Measurements from ENCODE around the gene IKZF3.
"Not testable (repeated sequence)": the region's sequence is repeated elsewhere in the genome, so short reads cannot be mapped to it uniquely, and the experiment has no call there.

Gene IKZF3

DNA sequence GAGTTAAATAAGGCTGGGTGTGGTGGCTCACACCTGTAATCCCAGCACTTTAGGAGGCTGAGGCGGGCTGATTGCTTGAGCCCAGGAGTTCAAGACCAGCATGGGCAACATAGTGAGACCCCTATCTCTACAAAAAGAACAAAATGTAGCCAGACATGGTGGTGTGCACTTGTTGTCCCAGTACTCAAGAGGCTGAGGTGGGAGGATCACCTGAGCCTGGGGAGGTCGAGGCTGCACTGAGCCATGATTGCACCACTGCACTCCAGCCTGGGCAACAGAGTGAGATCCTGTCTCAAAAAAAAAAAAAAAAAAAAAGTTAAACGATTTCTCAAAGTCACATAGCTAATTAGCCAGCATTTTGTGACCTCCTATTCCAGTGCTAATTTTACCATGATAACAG lies 99.9 kb downstream of the IKZF3 start:
- not testable (repeated sequence) for DNase-seq

DNA sequence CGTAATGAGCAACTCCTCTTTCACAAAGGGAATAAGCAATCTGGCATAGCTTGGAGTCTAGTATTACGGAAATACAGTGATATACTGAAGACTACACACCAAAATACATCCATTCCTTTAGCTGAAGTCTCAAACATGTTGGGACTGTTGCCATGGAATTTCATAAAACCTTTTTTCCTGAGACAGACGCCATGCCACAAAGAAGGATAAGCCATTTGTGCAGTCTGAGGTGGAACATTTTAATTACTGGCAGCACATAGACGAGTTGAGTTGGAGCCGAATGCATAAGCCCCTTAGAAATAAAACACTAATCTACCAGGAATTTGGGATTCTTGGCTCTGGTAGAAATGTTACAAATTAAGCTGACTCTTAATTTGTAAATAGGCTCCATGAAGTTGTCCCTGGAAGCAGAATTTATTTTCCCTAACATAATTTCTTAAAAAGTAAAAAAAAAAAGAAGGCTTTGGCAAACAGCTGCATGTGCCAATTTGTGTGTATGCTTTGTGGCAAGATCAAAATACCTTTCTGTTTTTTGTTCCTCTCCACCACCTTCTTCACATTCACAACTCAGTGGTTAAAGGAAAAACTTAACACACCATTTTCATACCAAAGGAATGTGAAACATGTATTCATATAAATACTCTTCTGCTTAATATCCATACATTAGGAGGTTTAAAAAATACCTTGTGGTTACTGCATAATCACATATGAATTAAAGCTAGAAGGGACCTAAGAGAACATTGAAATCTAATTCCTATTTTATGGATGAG lies 100.9 kb downstream of the IKZF3 start:
- intact Hi-C loops (cut with DNase I): no loop called here
- no peak for DNase-seq

More for the DNA sequence above, 99.9 kb downstream of the IKZF3 start:
- intact Hi-C loops (cut with DNase I): not testable (repeated sequence)

DNA sequence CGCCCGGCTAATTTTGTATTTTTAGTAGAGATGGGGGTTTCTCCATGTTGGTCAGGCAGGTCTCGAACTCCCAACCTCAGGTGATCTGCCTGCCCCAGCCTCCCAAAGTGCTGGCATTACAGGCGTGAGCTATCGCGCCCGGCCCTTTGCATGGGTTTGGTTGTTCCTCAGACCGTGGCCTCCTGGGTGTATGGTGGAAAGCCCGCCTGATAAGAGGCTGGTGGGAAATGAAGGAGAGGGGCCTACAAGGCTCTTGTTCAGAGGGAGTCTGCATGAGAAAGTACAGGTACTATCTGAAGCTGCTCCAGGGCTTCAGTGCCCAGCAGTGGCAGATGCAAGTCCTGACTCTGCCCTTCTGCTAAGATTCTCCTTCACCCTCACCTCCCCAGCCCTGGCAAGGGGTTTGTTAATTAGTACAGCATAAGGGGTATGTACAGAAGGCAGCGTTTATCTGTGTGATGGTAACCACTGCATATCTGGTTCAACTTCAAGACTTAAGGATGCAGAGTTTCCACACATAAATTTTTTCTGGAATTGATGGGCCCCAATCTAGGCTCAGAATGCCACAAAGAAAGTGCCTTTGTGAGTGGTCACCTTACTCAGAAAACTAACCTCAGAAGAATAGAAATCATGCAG lies 102.1 kb downstream of the IKZF3 start:
- intact Hi-C loops (cut with DNase I): no loop called here
- no peak for DNase-seq

DNA sequence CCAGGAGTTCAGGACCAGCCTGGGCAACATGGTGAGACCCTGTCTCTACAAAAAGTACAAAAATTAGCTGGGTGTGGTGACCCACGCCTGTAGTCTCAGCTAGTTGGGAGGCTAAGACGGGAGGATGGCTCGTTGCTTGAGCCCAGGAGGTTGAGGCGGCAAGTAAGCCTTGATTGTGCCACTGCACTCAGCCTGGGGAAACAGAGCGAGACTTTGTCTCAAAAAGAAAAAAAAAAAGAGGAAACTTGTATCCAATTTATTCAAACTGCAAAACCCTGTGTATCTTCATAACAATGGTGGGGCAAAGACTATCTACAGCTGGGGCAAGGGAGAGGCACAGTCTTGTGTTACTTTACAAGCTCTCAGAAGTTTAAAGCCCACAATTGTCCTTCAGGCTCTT lies 104.9 kb downstream of the IKZF3 start:
- peak in 2 of 42 donors; percentile 30 to 37 for DNase-seq
- intact Hi-C loops (cut with DNase I): no loop called here

DNA sequence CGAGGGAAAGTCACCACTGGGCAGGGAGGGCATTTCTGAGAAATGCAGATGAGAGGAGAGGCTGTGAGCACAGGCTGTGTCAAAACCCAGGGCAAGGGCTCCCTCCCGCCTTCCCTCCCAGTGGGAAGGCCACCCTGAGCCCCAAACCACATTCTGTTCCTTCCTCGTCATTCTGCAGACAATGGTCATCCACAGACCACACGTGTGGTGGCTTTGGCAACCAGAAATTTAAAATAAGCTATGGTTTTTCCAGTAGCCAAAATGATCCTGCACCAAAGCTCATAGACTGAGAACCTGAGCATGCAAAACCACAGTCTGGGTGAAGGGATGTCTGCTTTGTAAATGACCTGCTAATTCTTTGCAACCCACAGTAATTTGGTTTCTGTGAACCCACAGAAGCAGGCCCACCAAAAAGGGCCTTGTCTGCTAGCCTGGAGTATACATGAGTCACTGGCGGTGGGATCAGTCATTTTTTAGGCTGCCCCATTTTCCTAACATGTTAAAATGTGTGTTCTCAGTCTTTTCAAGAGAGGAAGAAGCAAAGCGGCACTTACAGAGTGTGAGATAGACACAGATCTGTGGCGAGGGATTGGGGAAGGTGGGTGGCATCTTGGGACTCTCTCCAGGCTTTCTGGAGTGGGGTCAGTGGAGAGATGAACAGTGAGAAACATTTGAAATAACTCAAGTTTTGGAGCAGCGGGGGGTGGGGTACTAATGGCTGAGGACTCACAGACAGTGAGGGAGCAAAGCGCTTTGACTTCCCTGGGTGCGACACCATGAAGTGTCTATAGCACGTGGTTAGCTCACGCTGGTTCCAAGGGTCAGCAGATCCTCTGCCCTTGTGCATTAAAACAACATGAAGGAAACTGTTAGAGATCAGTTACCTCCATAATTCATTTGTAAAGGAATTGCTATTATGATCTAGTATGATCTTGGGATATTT lies 105.9 kb downstream of the IKZF3 start:
- intact Hi-C loops (cut with DNase I): no loop called here
- peak in 2 of 42 donors; percentile 30 to 32 for DNase-seq

DNA sequence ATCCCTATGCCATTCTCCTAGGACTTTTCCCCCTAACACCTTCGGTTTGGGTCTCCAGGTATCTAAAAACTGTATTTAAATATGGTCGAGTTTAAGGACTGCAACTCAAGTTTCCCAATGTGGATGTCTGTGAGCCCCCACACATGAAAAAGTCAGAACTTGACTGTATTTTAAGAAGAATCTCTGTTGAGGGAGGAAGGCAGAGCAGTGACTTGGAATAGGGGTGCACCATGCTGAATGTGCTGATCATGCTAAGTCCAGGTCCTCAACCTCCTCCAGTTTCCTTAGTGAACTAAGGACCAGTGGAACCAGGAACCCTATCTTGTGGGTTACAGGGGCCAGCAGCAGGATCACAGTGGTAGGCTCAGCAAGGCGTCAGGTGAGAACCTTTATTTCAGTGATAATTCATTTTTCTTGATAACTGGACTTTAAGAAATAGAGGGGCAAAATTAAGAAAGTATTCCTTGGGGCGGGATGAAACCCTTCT lies 106.9 kb downstream of the IKZF3 start:
- DNase-seq: no peak
- intact Hi-C loops (cut with DNase I): no loop called here

DNA sequence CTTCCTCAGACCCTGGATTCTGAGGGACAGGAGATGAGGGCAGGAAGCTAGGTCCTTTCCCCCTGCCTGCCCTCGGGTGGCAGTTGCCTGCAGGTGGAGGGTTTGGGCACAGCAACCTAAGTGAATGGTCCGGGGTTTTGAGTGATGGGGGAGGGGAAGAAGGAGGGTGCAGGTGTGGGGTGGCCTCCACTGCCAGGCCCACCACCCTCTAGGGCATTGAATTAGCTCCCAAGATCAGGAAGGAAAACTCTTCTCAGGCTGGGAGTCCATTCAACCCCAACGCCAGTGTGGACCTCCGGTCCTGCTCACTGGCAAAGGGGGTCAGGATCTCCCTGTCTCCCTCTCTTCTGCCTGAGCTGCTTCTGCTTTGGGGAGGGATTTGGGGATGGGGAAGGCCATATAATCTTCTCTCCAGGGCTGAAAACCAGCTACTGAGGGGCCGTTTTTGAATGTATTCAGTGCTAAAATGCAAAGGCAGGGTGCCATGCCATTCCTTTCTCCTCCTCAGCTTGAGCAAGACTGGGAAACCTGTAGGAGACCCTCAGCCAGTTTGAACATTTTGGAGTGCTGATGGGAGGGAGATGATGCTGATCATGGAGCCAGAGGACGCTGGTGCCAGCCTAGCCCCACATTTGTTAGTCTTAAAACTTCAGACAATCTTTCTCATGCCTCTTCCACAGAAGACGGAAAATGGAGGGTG lies 107.6 kb downstream of the IKZF3 start:
- intact Hi-C loops (cut with DNase I): no loop called here
- peak in 1 of 42 donors; percentile 37 for DNase-seq

DNA sequence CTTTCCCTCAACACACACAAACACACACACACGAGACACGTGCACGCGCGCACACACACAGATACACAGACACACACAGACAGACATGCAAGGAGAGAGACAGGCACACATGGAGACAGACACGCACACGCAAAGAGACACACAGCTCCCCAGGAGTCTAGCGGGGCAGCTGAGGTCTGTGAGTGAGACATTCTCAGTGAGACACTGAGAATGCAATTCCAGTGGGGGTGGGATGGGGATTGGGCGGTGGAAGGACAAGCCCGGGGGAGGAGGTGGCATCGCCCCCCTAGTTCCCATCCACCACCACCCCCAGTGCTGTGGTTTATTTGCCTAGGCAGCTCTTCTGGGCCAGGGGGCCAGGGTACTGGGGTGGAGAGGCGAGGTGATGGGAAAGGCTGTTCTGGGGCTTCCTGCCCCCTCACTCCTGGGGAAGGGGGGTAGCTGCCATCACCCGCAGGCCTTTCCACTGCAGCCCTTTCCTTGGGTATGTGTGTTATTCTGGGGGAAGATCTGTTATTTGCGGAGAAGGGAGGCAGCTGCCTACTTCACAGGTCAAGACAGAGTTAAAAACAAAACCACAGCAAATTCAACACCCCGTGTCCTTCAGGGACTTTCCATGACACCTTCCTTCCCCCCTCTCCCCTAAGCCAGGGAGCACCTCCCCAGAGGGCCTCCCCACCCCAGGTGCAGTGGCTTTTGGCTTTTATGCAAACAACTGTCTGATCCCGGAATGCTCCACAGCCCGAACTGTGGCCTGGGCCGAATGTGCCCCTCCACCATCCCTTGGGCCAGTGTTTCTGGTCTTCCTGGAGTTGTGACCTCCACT lies 108.3 kb downstream of the IKZF3 start:
- intact Hi-C loops (cut with DNase I): no loop called here
- peak in 2 of 42 donors; percentile 17 to 37 for DNase-seq

DNA sequence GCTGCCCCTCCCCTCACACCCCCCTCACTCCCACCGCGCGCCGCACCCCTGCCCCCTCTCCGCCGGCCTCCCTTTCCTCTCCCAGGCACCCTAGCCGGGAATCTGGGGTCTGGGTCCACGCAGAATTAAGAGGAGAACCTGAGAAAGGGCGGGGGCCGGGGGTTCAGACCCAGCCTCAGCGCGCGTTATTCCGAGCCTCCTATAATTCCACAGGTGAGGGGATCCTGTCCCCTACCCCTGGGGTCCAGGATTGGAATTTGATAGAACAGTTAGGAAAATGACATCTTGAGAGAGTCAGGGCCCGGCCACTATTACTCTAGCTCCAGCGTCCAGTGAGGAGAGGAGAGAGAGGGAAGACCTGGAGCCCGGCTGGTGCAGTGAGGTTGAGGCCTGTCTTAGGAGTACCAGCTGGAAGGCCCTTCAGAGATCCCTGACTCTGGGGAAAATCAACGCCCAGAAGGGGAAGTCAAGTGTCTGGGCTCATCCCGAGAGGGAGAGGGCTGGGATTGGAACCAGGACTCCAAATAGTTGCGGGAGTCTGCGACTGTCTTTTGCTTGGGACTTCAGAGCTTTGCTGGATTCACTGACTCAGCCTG lies 109.1 kb downstream of the IKZF3 start:
- DNase-seq: peak in 1 of 42 donors; percentile 43
- intact Hi-C loops (cut with DNase I): no loop called here

DNA sequence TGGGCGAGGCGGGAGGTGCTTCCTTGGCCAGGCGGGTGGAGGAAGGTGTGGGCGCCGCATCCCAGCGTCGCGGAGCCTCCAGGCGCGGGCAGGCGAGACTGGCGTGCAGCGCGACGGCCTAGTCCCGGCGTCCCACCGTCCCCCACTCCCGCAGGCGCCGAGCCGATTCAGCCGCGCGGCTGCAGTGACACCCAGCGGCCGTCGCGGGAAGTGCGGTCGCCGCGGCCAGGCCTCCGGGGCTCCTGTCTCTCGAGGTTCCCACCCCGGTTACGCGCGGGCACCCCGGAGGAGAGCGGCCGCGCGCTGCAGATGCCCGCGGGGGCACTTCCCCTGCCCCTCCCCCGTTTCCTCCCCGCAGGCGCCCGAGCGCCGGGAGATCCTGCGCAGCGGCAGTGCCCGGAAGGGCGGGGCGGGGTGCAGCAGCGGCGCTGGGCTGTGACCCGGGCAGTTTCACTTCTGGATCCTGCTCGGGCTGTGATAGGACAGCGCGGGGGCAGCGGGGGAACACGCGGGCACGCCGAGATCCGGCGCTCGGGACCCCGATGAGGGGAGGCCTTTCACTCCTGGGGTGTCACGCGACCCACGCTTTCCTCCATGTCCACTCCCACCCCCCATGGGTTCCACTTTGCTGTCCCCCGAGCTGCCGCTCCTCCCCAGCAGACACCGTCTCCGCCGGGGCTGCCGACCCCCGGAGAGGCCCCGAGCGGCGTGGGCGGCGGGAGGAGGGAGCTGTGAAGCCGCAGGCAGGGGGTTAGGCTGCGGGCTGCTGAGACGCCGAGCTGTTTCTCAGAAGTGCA lies 109.8 kb downstream of the IKZF3 start:
- DNase-seq: peak; percentile 61 to 95 (median 89)
- intact Hi-C loops (cut with DNase I): no loop called here

DNA sequence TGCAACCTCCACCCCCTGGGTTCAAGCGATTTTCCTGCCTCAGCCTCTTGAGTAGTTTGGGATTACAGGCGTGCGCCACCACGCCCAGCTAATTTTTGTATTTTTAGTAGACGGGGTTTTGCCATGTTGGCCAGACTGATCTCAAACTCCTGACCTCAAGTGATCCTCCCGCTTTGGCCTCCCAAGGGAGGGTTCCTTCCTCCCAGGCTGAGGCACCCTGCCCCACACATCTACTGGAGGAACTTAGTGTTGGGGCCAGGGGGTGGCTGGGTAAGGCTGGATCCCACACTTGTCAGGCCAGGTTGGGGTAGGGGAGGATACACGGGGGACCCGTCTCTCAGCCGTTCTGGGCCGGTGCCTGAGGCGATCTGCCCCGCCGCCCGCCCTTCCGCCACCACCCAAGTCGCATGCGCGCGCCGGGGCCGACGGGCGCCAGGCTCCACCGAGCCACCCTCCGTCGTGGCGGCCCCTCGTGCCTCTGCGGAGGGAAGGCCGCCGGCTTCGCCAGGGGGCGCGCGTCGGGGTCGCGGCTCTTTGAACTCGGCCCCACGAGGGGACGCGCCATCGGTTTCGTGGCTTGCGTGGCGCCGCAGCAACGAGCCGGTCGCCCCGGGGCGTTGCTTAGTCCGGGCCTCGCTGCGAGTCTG lies 110.5 kb downstream of the IKZF3 start:
- peak in 28 of 42 donors; percentile 23 to 71 (median 46) for DNase-seq
- intact Hi-C loops (cut with DNase I): loop anchor here (2.0 kb wide), 1 partner anchor 133 kb away; no protein-coding TSS in a partner anchor

DNA sequence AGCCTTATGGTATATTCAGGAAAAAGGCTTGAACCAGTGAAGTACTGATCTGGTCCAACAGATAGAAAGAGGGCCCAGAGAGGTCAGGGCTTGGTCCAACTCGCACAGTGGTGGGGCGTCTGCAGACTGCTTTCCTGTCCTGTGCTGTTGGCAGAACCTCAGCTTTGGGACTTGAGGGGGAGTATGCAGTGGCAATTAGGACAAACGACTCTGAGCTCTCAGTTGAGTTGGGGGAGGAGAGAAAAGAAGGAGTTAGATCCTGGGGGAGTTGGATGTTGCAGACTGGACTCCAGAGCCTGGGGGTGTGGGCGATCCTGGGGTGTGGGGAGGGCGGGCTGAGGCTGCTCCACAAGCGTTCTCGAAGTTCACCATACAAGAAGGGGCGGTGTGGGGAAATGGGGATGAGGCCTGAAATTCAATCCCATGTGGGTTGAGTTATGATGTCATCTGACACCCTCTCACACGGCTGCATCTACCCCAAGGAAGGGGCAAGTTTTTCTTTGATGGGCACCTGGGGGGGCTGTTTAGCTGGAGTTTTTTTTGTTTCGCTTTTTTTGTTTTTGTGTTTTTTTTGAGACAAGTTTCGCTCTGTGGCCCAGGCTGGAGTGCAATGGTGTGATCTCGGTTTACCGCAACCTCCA lies 111.8 kb downstream of the IKZF3 start:
- DNase-seq: peak in 1 of 42 donors; percentile 23
- intact Hi-C loops (cut with DNase I): loop anchor here (2.0 kb wide), 1 partner anchor 132 kb away; no protein-coding TSS in a partner anchor

DNA sequence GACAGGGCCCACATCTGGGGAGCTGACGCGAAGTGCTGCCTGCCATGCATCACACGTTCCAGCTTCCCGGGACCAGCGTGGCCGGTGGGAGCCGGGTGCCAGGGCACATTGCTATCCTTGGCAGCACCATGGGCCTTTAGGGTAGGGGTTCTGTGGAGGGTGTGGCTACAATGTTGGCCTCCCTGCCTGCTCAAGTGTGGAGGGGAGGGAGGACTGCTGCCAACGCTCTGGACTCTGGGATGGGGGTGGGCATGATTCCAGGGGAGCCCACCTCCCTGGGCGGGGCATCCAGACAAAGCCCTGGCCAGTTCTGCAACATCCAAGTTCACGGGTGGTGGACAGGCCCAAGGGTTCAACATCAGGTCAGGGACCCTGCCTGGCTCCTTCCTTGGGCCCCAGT lies 112.5 kb downstream of the IKZF3 start:
- intact Hi-C loops (cut with DNase I): loop anchor here (2.0 kb wide), 1 partner anchor 131 kb away; no protein-coding TSS in a partner anchor
- DNase-seq: peak in 1 of 42 donors; percentile 38

DNA sequence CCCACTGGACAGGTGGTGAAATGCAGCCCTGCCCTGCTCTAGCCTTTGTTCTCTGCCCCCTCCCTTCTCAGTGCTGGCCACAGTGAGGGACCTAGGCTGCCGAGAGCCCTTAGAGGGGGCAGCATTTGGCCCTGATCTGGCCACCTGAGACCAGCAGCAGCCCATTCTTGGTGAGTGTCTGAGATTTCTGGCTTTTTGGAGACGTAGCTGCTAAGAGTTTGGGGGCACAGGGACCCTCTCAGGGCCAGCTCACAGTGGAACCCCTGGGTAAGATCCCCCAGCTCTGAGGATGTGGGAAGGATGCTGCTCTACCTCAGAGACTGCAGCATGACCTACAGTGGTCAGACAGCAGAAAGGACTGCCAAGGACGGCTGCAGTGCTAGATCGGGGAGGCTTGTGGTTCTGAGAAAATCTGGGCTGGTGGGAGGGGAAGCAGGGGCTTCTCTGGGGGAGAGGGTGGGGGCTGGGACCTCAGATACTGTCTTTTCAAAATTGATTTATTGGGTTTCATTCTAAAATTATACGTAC lies 113.0 kb downstream of the IKZF3 start:
- no peak for DNase-seq
- intact Hi-C loops (cut with DNase I): no loop called here
